K562 (cell line): ENCODE results near the gene IRF8. TPM values are rescaled to one million over a fixed set of nuclear protein-coding genes. Genes with fewer than 3 reads are reported as not detected.
A peak's percentile ranks its signal among the peaks of the same experiment; 100 is the strongest.

Experiments
- CBFA2T2 ChIP-seq: fragments of 450-650 bp; conservative IDR thresholded peaks from 2 replicates; pipeline ENCODE4 v1.6.1; 2017; ENCODE audit warnings: mild to moderate bottlenecking
- CHCHD3 ChIP-seq: fragments of 250-450 bp; sonication (Bioruptor Pico); IDR thresholded peaks from 2 replicates; pipeline ENCODE4 v2.1.2; 2022; ENCODE audit warnings: mild to moderate bottlenecking
- CTCF ChIP-seq, 3 experiments: IDR thresholded peaks in 2 of 3; conservative IDR thresholded peaks in 1 of 3; 2 replicates each; pipeline ENCODE4 v1.5.1; 2011 to 2012; ENCODE audit warnings: low read length in 3 of 3, mild to moderate bottlenecking in 3 of 3, control low read depth in 2 of 3, improper control_type of control experiment in 1 of 3, inconsistent platforms in 1 of 3, low read depth in 1 of 3, mixed read lengths in 1 of 3, moderate library complexity in 1 of 3; ENCODE audit not compliant: insufficient read depth in 2 of 3
- FOS ChIP-seq: IDR thresholded peaks from 3 replicates; pipeline ENCODE4 v1.6.1; 2011; ENCODE audit not compliant: insufficient read length; ENCODE audit errors: extremely low read depth
- FOXM1 ChIP-seq, 2 experiments: fragments of 450-650 bp in 1 of 2; sonication (generic) in 1 of 2; formaldehyde crosslinking in 1 of 2; IDR thresholded peaks; 2 replicates each; pipeline versions ENCODE4 v1.6.1 to v1.9.0; 2017 to 2022; ENCODE audit warnings: low read depth in 2 of 2, mild to moderate bottlenecking in 2 of 2, missing genetic modification reagents in 1 of 2, moderate library complexity in 1 of 2
- KAT8 ChIP-seq: fragments of 450-650 bp; IDR thresholded peaks from 2 replicates; pipeline ENCODE4 v1.6.1; 2016; ENCODE audit warnings: low read depth, mild to moderate bottlenecking
- KDM1A ChIP-seq, 2 experiments: fragments of 450-650 bp; IDR thresholded peaks; 2 replicates each; pipeline ENCODE4 v1.6.1; 2016; ENCODE audit warnings: mild to moderate bottlenecking in 2 of 2
- L3MBTL2 ChIP-seq: fragments of 450-650 bp; IDR thresholded peaks from 2 replicates; pipeline ENCODE4 v1.6.1; 2016; ENCODE audit warnings: mild to moderate bottlenecking, moderate library complexity
- MYC ChIP-seq, 2 experiments: fragments of 250-450 bp in 1 of 2; sonication (Bioruptor Pico) in 1 of 2; IDR thresholded peaks; 2 replicates each; pipeline versions ENCODE4 v1.5.1 to v1.6.1; 2012 to 2021; ENCODE audit warnings: low read depth in 2 of 2, borderline replicate concordance in 1 of 2, improper control_type of control experiment in 1 of 2, low read length in 1 of 2, mild to moderate bottlenecking in 1 of 2, moderate library complexity in 1 of 2
- NONO ChIP-seq, 2 experiments: fragments of 200-400 bp in 1 of 2; fragments of 450-650 bp in 1 of 2; formaldehyde crosslinking in 1 of 2; IDR thresholded peaks; 2 replicates each; pipeline ENCODE4 v1.6.1; 2017; ENCODE audit warnings: low read depth in 2 of 2, mild to moderate bottlenecking in 2 of 2, moderate library complexity in 2 of 2, low read length in 1 of 2
- RAD51 ChIP-seq: fragments of 450-650 bp; IDR thresholded peaks from 2 replicates; pipeline ENCODE4 v1.7.1; 2016; ENCODE audit warnings: low read depth, mild to moderate bottlenecking, borderline replicate concordance
- SRSF1 ChIP-seq: fragments of 200-400 bp; formaldehyde crosslinking; IDR thresholded peaks from 2 replicates; pipeline ENCODE4 v1.6.1; 2017; ENCODE audit warnings: mild to moderate bottlenecking, low read depth, low read length, moderate library complexity
- TAF7 ChIP-seq: fragments of 450-650 bp; IDR thresholded peaks from 2 replicates; pipeline ENCODE4 v1.6.1; 2016; ENCODE audit warnings: missing genetic modification characterization, missing compliant biosample characterization
- TFE3 ChIP-seq: fragments of 450-650 bp; formaldehyde crosslinking; IDR thresholded peaks from 2 replicates; pipeline ENCODE4 v1.4.0; 2020; ENCODE audit warnings: mild to moderate bottlenecking, mixed read lengths
- TOE1 ChIP-seq, 2 experiments: fragments of 450-650 bp in 1 of 2; sonication (generic) in 1 of 2; formaldehyde crosslinking in 1 of 2; IDR thresholded peaks; 2 replicates each; pipeline versions ENCODE4 v1.7.1 to v1.8.0; 2016 to 2022; ENCODE audit warnings: borderline replicate concordance in 2 of 2, mild to moderate bottlenecking in 2 of 2, antibody characterized with exemption in 1 of 2, inconsistent platforms in 1 of 2, low read depth in 1 of 2, missing genetic modification reagents in 1 of 2, moderate library complexity in 1 of 2
- USF2 ChIP-seq: sonication (generic); formaldehyde crosslinking; IDR thresholded peaks from 2 replicates; pipeline ENCODE4 v1.5.0; 2020; ENCODE audit warnings: missing genetic modification reagents
- ZKSCAN3 ChIP-seq: fragments of 250-450 bp; sonication (Bioruptor Pico); IDR thresholded peaks from 2 replicates; pipeline ENCODE4 v1.4.0; 2020
- ZNF175 ChIP-seq: fragments of 200-800 bp; sonication (Bioruptor generic); IDR thresholded peaks from 2 replicates; pipeline ENCODE4 v1.6.1; 2016; ENCODE audit warnings: low read depth, mild to moderate bottlenecking, missing genetic modification characterization, missing compliant biosample characterization
- ZSCAN32 ChIP-seq: fragments of 450-650 bp; formaldehyde crosslinking; IDR thresholded peaks from 2 replicates; pipeline ENCODE4 v1.4.0; 2020; ENCODE audit warnings: mild to moderate bottlenecking, moderate library complexity
- polyA plus RNA-seq, 8 experiments: library from polyadenylated mRNA; depleted of rRNA in 4 of 8; stranded (reverse) in 5 of 8; unstranded in 3 of 8; fragments of >200 nt; fragmentation: Nextera tagmentation in 2 of 8; fragmentation: Illumina TruSeq in 1 of 8; extraction: Ambion mirVana in 2 of 8; extraction: Trizol in 1 of 8; gene quantifications; 2 replicates each; pipeline versions ENCODE4 v1.2.1 to v1.2.3, GENCODE V29; 2011 to 2014; ENCODE audit warnings: inconsistent platforms in 1 of 8, missing spikeins in 1 of 8
- total RNA-seq, 7 experiments: library from RNA; depleted of rRNA in 6 of 7; stranded (reverse); fragments of >200 nt in 6 of 7; fragmentation: Illumina TruSeq in 2 of 7; extraction: Trizol in 2 of 7; gene quantifications; 2 replicates each; pipeline versions ENCODE4 v1.2.1 to v1.2.3, GENCODE V29; 2011 to 2021; ENCODE audit warnings: low replicate concordance in 1 of 7

IRF8 gene
- total and polyA plus RNA-seq, 9 of the 15 experiments (the other 6 are each of a cell fraction or from before 2014, with no cell fraction given): 0.01 to 0.98 TPM; not detected in 7

- TF ChIP-seq CTCF (IDR thresholded peaks at IDR 0.05 in 2 of 3, conservative IDR thresholded peaks at IDR 0.05 in 1 of 3; ENCODE audit: insufficient read depth in 2 of 3, low read depth in 1 of 3, low read length in 3 of 3) (0 out of 6 replicates have a peak, but pooled peaks of 1 of the 3 experiments have one; percentile 19), TOE1 (IDR thresholded peaks at IDR 0.05; ENCODE audit: borderline replicate concordance) (peak; percentile 64; the same call in 1 of the 2 replicates), TOE1 (CRISPR knock-in tag; IDR thresholded peaks at IDR 0.05; ENCODE audit: borderline replicate concordance, low read depth) (no peak), FOS (peak; percentile 68), L3MBTL2 (peak; percentile 69), CHCHD3 (no peak), TAF7 (no peak), SRSF1 (no peak), TFE3 (CRISPR knock-in tag) (peak; percentile 86), ZKSCAN3 (CRISPR knock-in tag) (no peak), RAD51 (peak; percentile 94), CBFA2T2 (peak; percentile 61), ZNF175 (no peak), NONO (IDR thresholded peaks at IDR 0.05; ENCODE audit: low read depth in 2 of 2, low read length in 1 of 2) (no peak), USF2 (CRISPR knock-in tag) (peak; percentile 96), FOXM1 (IDR thresholded peaks at IDR 0.05; ENCODE audit: low read depth) (no peak), FOXM1 (CRISPR knock-in tag; IDR thresholded peaks at IDR 0.05; ENCODE audit: low read depth) (no peak), ZSCAN32 (CRISPR knock-in tag) (no peak), KDM1A (IDR thresholded peaks at IDR 0.05) (no peak), MYC (IDR thresholded peaks at IDR 0.05; ENCODE audit: low read depth, low read length) (no peak), MYC (CRISPR knock-in tag; IDR thresholded peaks at IDR 0.05; ENCODE audit: borderline replicate concordance, low read depth) (no peak), KAT8 (no peak)
These were observed 63.3 kb downstream of the IRF8 start (continued) for GRCh38 chr16:85961988-85962915.
